ENCODE results near the gene MTURN. TPM values are rescaled to one million over a fixed set of nuclear protein-coding genes. Genes with fewer than 3 reads are reported as not detected.

MTURN gene
- total RNA-seq, 1 donor from 2014 or later = 74.6 TPM

DNA sequence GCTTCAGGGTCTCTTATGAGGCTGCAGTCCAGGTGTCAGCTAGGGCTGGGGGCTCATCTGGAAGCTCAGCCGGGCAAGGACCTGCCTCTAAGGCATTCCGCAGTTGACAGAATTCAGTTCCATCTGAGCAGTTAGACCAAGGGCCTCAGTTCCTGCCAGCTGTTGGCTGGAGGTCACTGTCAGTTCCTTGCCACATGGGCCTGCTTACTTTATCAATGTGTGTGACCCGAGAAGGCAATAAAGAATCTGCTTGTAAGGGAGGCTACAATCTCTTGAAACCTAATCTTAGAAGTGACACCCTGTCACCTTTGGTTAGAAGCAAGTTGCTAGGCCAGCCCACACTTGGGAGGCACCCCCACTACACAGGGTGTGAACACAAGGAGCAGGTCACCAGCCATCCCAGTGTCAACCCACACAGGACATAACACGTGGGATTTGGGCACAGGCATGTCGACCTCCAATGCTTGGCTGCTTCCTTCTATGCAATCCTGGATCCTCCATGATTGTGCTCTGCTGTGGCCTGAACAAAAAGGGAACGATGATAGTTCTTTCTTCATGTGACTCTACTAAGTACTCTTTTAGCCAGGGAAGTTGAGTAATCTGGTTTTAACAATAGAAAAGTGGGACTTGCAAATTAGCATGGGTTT, 41.8 kb downstream of the MTURN start:
- H3K4me1 ChIP-seq (ENCODE audit: control insufficient read depth in 3 of 3, insufficient read depth in 3 of 3, low read length in 3 of 3) = peaks cover 65 to 81% (median 65%) of the 10 kb centered on the region in 3 donors

GRCh38 chr7:30177186-30177585, 42.4 kb downstream of the MTURN start:
- no peak overlapping the region for H3K9ac ChIP-seq (ENCODE audit: low read depth in 1 of 3, low read length in 3 of 3)
- H3K27me3 ChIP-seq (ENCODE audit: control insufficient read depth in 3 of 3, insufficient read depth in 3 of 3, low read length in 3 of 3) = no peaks in the 10 kb centered on the region
- H3K4me3 ChIP-seq (ENCODE audit: low read length in 3 of 3) = no peak overlapping the region
- no peaks in the 10 kb centered on the region for H3K9me3 ChIP-seq (ENCODE audit: control insufficient read depth in 3 of 3, low read length in 3 of 3)
- peak overlapping the region; percentile 33 for H3K27ac ChIP-seq (ENCODE audit: low read depth, low read length)
- no peaks in the 10 kb centered on the region for H3K36me3 ChIP-seq (ENCODE audit: control insufficient read depth in 3 of 3, insufficient read depth in 3 of 3, low read length in 3 of 3)
- peaks cover 67 to 80% (median 70%) of the 10 kb centered on the region in 3 donors for H3K4me1 ChIP-seq (ENCODE audit: control insufficient read depth in 3 of 3, insufficient read depth in 3 of 3, low read length in 3 of 3)

More for the DNA sequence above, 41.8 kb downstream of the MTURN start:
- no peaks in the 10 kb centered on the region for H3K27me3 ChIP-seq (ENCODE audit: control insufficient read depth in 3 of 3, insufficient read depth in 3 of 3, low read length in 3 of 3)
- H3K36me3 ChIP-seq (ENCODE audit: control insufficient read depth in 3 of 3, insufficient read depth in 3 of 3, low read length in 3 of 3) = no peaks in the 10 kb centered on the region
- H3K27ac ChIP-seq (ENCODE audit: low read depth, low read length) = peak overlapping the region; percentile 33
- H3K4me3 ChIP-seq (ENCODE audit: low read length in 3 of 3) = no peak overlapping the region
- H3K9me3 ChIP-seq (ENCODE audit: control insufficient read depth in 3 of 3, low read length in 3 of 3) = no peaks in the 10 kb centered on the region
- no peak overlapping the region for H3K9ac ChIP-seq (ENCODE audit: low read depth in 1 of 3, low read length in 3 of 3)

DNA sequence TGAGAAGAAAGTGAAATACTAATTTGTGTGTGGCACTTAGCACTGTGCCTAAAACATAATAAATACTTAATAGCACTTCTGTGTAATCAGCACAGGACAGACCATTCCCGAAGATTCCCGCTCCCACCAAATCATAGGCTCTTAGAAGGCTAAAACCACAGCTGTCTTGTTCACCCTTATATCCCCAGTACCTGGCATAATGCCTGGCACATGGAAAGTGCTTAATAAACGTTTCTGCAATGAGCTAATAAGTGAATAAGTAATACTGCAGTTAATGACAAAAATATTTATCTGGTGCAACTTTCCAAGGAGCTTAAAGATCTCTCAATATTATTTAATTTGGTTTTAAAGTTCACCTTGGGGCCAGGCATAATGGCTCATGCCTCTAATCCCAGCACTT, 43.2 kb downstream of the MTURN start:
- no peaks in the 10 kb centered on the region for H3K9me3 ChIP-seq (ENCODE audit: control insufficient read depth in 3 of 3, low read length in 3 of 3)
- H3K4me3 ChIP-seq (ENCODE audit: low read length in 3 of 3) = no peak overlapping the region
- no peaks in the 10 kb centered on the region for H3K36me3 ChIP-seq (ENCODE audit: control insufficient read depth in 3 of 3, insufficient read depth in 3 of 3, low read length in 3 of 3)
- no peak overlapping the region for H3K27ac ChIP-seq (ENCODE audit: low read depth, low read length)
- no peak overlapping the region for H3K9ac ChIP-seq (ENCODE audit: low read depth in 1 of 3, low read length in 3 of 3)
- H3K27me3 ChIP-seq (ENCODE audit: control insufficient read depth in 3 of 3, insufficient read depth in 3 of 3, low read length in 3 of 3) = no peaks in the 10 kb centered on the region
- H3K4me1 ChIP-seq (ENCODE audit: control insufficient read depth in 3 of 3, insufficient read depth in 3 of 3, low read length in 3 of 3) = peaks cover 65 to 79% (median 68%) of the 10 kb centered on the region in 3 donors

DNA sequence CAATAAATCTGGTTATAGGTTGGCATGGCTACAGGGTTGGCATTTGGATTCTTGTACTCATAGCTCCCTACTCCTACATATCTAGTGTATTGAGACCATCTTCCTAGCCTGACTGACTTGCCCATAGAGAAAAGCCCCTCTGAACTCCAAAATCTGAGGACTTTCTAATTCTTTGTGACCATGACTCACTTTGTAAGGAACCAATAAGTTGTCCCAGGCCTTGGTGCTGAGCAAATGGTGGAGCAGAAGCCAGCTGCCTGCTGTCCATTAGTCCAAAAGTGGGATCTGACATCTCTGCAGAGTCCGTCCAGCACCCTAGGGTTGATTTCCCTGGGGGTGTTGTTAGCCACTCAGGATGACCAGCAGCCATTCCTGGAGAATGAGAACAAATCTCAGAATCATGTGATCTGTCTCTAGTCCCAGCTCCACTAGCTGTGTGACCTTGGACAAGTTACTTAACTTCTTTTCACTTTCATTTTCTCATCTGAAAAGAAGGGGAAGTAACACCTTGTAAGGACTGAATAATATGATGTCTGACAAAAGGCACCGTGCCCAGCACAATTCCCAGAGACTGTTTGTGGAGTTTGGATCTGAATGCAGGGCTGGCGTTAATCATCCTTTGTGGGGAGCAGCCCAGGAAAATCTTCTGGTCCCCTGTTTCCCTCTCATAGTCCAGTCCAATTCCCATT, 44.1 kb downstream of the MTURN start:
- Histone ChIP-seq H3K27ac (ENCODE audit: low read depth, low read length) (peak overlapping the region; percentile 22), H3K9me3 (ENCODE audit: control insufficient read depth in 3 of 3, low read length in 3 of 3) (no peaks in the 10 kb centered on the region), H3K9ac (ENCODE audit: low read depth in 1 of 3, low read length in 3 of 3) (no peak overlapping the region), H3K4me3 (ENCODE audit: low read length in 3 of 3) (no peak overlapping the region), H3K27me3 (ENCODE audit: control insufficient read depth in 3 of 3, insufficient read depth in 3 of 3, low read length in 3 of 3) (no peaks in the 10 kb centered on the region), H3K4me1 (ENCODE audit: control insufficient read depth in 3 of 3, insufficient read depth in 3 of 3, low read length in 3 of 3) (peaks cover 56 to 78% (median 64%) of the 10 kb centered on the region in 3 donors), H3K36me3 (ENCODE audit: control insufficient read depth in 3 of 3, insufficient read depth in 3 of 3, low read length in 3 of 3) (no peaks in the 10 kb centered on the region)

DNA sequence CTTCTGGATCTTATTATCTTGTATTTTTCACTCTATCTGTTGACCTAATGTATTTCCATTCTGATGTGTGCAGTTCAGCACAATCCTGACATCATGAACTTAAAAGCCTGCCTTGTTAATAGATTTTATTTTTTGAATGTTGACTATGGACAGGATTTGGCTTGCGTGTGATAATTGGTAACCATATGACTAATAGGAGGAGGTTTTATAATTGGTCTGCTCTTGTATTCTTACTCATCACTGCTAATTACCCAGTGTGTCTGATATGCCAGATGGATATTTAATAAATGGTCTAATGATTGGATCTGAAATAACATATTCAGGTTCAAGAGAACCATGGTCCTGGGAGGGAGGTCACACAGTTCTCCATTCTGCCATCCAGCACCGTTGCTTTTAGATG, 45.9 kb downstream of the MTURN start:
- peak overlapping the region; percentile 67 for H3K27ac ChIP-seq (ENCODE audit: low read depth, low read length)
- H3K4me1 ChIP-seq (ENCODE audit: control insufficient read depth in 3 of 3, insufficient read depth in 3 of 3, low read length in 3 of 3) = peaks cover 49 to 75% (median 58%) of the 10 kb centered on the region in 3 donors
- no peaks in the 10 kb centered on the region for H3K27me3 ChIP-seq (ENCODE audit: control insufficient read depth in 3 of 3, insufficient read depth in 3 of 3, low read length in 3 of 3)
- no peaks in the 10 kb centered on the region for H3K9me3 ChIP-seq (ENCODE audit: control insufficient read depth in 3 of 3, low read length in 3 of 3)
- no peak overlapping the region for H3K9ac ChIP-seq (ENCODE audit: low read depth in 1 of 3, low read length in 3 of 3)
- no peak overlapping the region for H3K4me3 ChIP-seq (ENCODE audit: low read length in 3 of 3)
- H3K36me3 ChIP-seq (ENCODE audit: control insufficient read depth in 3 of 3, insufficient read depth in 3 of 3, low read length in 3 of 3) = no peaks in the 10 kb centered on the region

- no peaks in the 10 kb centered on the region for H3K36me3 ChIP-seq (ENCODE audit: control insufficient read depth in 3 of 3, insufficient read depth in 3 of 3, low read length in 3 of 3)
- H3K27ac ChIP-seq (ENCODE audit: low read depth, low read length) = peak overlapping the region; percentile 67
- peaks cover 44 to 70% (median 53%) of the 10 kb centered on the region in 3 donors for H3K4me1 ChIP-seq (ENCODE audit: control insufficient read depth in 3 of 3, insufficient read depth in 3 of 3, low read length in 3 of 3)
- no peaks in the 10 kb centered on the region for H3K27me3 ChIP-seq (ENCODE audit: control insufficient read depth in 3 of 3, insufficient read depth in 3 of 3, low read length in 3 of 3)
- no peaks in the 10 kb centered on the region for H3K9me3 ChIP-seq (ENCODE audit: control insufficient read depth in 3 of 3, low read length in 3 of 3)
- H3K9ac ChIP-seq (ENCODE audit: low read depth in 1 of 3, low read length in 3 of 3) = no peak overlapping the region
- no peak overlapping the region for H3K4me3 ChIP-seq (ENCODE audit: low read length in 3 of 3)
These were observed 46.4 kb downstream of the MTURN start for GRCh38 chr7:30181211-30181610.

GRCh38 chr7:30181736-30182522, 47.1 kb downstream of the MTURN start:
- H3K4me3 ChIP-seq (ENCODE audit: low read length in 3 of 3) = no peak overlapping the region
- H3K4me1 ChIP-seq (ENCODE audit: control insufficient read depth in 3 of 3, insufficient read depth in 3 of 3, low read length in 3 of 3) = peaks cover 38 to 63% (median 50%) of the 10 kb centered on the region in 3 donors
- no peak overlapping the region for H3K9ac ChIP-seq (ENCODE audit: low read depth in 1 of 3, low read length in 3 of 3)
- H3K27me3 ChIP-seq (ENCODE audit: control insufficient read depth in 3 of 3, insufficient read depth in 3 of 3, low read length in 3 of 3) = no peaks in the 10 kb centered on the region
- no peaks in the 10 kb centered on the region for H3K36me3 ChIP-seq (ENCODE audit: control insufficient read depth in 3 of 3, insufficient read depth in 3 of 3, low read length in 3 of 3)
- no peaks in the 10 kb centered on the region for H3K9me3 ChIP-seq (ENCODE audit: control insufficient read depth in 3 of 3, low read length in 3 of 3)
- peak overlapping the region; percentile 67 for H3K27ac ChIP-seq (ENCODE audit: low read depth, low read length)

- peaks cover 31 to 55% (median 41%) of the 10 kb centered on the region in 3 donors for H3K4me1 ChIP-seq (ENCODE audit: control insufficient read depth in 3 of 3, insufficient read depth in 3 of 3, low read length in 3 of 3)
- no peaks in the 10 kb centered on the region for H3K9me3 ChIP-seq (ENCODE audit: control insufficient read depth in 3 of 3, low read length in 3 of 3)
- H3K36me3 ChIP-seq (ENCODE audit: control insufficient read depth in 3 of 3, insufficient read depth in 3 of 3, low read length in 3 of 3) = no peaks in the 10 kb centered on the region
- no peak overlapping the region for H3K9ac ChIP-seq (ENCODE audit: low read depth in 1 of 3, low read length in 3 of 3)
- no peaks in the 10 kb centered on the region for H3K27me3 ChIP-seq (ENCODE audit: control insufficient read depth in 3 of 3, insufficient read depth in 3 of 3, low read length in 3 of 3)
- no peak overlapping the region for H3K4me3 ChIP-seq (ENCODE audit: low read length in 3 of 3)
- peak overlapping the region; percentile 89 for H3K27ac ChIP-seq (ENCODE audit: low read depth, low read length)
These were observed 48.0 kb downstream of the MTURN start for GRCh38 chr7:30182814-30183213.

DNA sequence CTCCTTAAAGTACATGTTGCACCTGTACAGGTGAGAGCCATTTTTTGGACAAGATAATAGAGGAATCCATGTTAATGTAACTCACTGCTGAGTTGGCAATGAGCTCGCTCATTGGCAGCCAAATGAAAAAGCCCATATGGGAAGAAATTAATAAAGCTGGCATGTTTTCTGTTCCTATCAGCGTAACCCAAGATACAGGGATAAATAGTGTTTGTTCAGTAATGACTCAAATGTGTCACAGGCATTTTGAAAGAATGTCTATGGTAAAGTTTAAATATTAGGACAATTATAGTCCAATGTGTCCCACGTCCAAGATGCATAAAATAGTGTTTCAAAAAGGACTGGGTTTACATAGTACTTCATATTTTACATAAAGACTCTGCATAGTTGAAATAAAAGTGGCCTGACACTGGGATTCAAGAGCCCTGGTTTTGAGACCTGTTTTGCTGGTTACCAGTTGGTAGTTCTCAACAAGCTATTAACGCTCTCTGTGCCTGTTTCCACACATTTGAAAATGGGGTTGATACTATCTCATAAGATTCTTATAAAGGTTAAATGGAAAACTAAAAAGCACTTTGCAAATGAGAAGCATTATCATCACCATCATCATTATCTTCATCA, 49.1 kb downstream of the MTURN start:
- no peaks in the 10 kb centered on the region for H3K36me3 ChIP-seq (ENCODE audit: control insufficient read depth in 3 of 3, insufficient read depth in 3 of 3, low read length in 3 of 3)
- peak overlapping the region; percentile 89 for H3K27ac ChIP-seq (ENCODE audit: low read depth, low read length)
- no peaks in the 10 kb centered on the region for H3K9me3 ChIP-seq (ENCODE audit: control insufficient read depth in 3 of 3, low read length in 3 of 3)
- H3K4me3 ChIP-seq (ENCODE audit: low read length in 3 of 3) = no peak overlapping the region
- peaks cover 26 to 47% (median 34%) of the 10 kb centered on the region in 3 donors for H3K4me1 ChIP-seq (ENCODE audit: control insufficient read depth in 3 of 3, insufficient read depth in 3 of 3, low read length in 3 of 3)
- H3K27me3 ChIP-seq (ENCODE audit: control insufficient read depth in 3 of 3, insufficient read depth in 3 of 3, low read length in 3 of 3) = no peaks in the 10 kb centered on the region
- no peak overlapping the region for H3K9ac ChIP-seq (ENCODE audit: low read depth in 1 of 3, low read length in 3 of 3)

Measured in skeletal muscle tissue (tissue), 4 donors.